Urinary bladder (tissue), 4 donors: ENCODE measurements around the gene UHRF2. TPM values are rescaled to one million over a fixed set of nuclear protein-coding genes. Genes with fewer than 3 reads are reported as not detected.

Experiments used
- DNase-seq: peaks from one replicate; pipeline ENCODE4 v3.0.0-alpha.2; 2015; ENCODE audit errors: extremely low spot score
- H3K27ac ChIP-seq: one replicate; pipeline ENCODE4 v1.5.1; 2013; ENCODE audit warnings: low read depth, mild to moderate bottlenecking, moderate library complexity
- H3K36me3 ChIP-seq: one replicate; pipeline ENCODE4 v1.6.1; 2013; ENCODE audit warnings: mild to moderate bottlenecking, moderate library complexity; ENCODE audit not compliant: insufficient read depth
- H3K4me1 ChIP-seq: one replicate; pipeline ENCODE4 v1.6.1; 2013; ENCODE audit warnings: mild to moderate bottlenecking, moderate library complexity; ENCODE audit not compliant: insufficient read depth
- H3K4me3 ChIP-seq: one replicate; pipeline ENCODE4 v1.5.1; 2013; ENCODE audit warnings: low read depth, low read length
- WGBS: extraction: QIAGEN DNeasy Blood & Tissue Kit; methylation state at CpG from one replicate; pipeline ENCODE4 v1.1.7; 2013; 5-methylcytosine and 5-hydroxymethylcytosine counted together
- polyA plus RNA-seq: library from polyadenylated mRNA; stranded (reverse); fragments of 200-250 nt; gene quantifications from one replicate; pipeline ENCODE4 v1.2.3, GENCODE V29; 2013
- total RNA-seq: library from RNA; depleted of rRNA; stranded (reverse); fragments of >200 nt; gene quantifications from one replicate; pipeline ENCODE4 v1.2.3, GENCODE V29; 2014
- donor health status: healthy with polysubstance abuse.
- donor health status: healthy.

Gene UHRF2
- total and polyA plus RNA-seq, 2 donors: 22.3 to 117 TPM

- Histone ChIP-seq H3K4me3 (peak overlapping the region; percentile 100), H3K4me1 (peaks cover 4% of the 10 kb centered on the region), H3K36me3 (no peaks in the 10 kb centered on the region), H3K27ac (peak overlapping the region; percentile 89)
- no peak for DNase-seq
- under 1% methylated on average over 92 of the region's 92 CpGs for WGBS
Measured at GRCh38 chr9:6413365-6414246, 607 bp downstream of the UHRF2 start.

GRCh38 chr9:6414247-6414641 lies 1.2 kb downstream of the UHRF2 start:
- H3K4me1 ChIP-seq: peaks cover 4% of the 10 kb centered on the region
- WGBS: under 1% methylated on average over 11 of the region's 11 CpGs
- no peak overlapping the region for H3K27ac ChIP-seq
- H3K36me3 ChIP-seq: no peaks in the 10 kb centered on the region
- peak overlapping the region; percentile 100 for H3K4me3 ChIP-seq
- no peak for DNase-seq

GRCh38 chr9:6415266-6415665 lies 2.3 kb downstream of the UHRF2 start:
- DNase-seq: no peak
- peaks cover 4% of the 10 kb centered on the region for H3K4me1 ChIP-seq
- no peak overlapping the region for H3K4me3 ChIP-seq
- no peaks in the 10 kb centered on the region for H3K36me3 ChIP-seq
- H3K27ac ChIP-seq: no peak overlapping the region
- 69% methylated on average over 5 of the region's 5 CpGs for WGBS

GRCh38 chr9:6417186-6417585 lies 4.2 kb downstream of the UHRF2 start:
- no peak for DNase-seq
- H3K4me3 ChIP-seq: no peak overlapping the region
- no peaks in the 10 kb centered on the region for H3K36me3 ChIP-seq
- H3K4me1 ChIP-seq: peaks cover 4% of the 10 kb centered on the region
- WGBS: 58% methylated on average over 3 of the region's 3 CpGs
- no peak overlapping the region for H3K27ac ChIP-seq

GRCh38 chr9:6418764-6419163 lies 5.8 kb downstream of the UHRF2 start:
- no peaks in the 10 kb centered on the region for H3K36me3 ChIP-seq
- 83% methylated on average over 3 of the region's 3 CpGs for WGBS
- H3K4me3 ChIP-seq: no peak overlapping the region
- DNase-seq: no peak
- peaks cover 4% of the 10 kb centered on the region for H3K4me1 ChIP-seq
- no peak overlapping the region for H3K27ac ChIP-seq

- Histone ChIP-seq H3K4me3 (no peak overlapping the region), H3K36me3 (no peaks in the 10 kb centered on the region), H3K4me1 (no peaks in the 10 kb centered on the region), H3K27ac (no peak overlapping the region)
- DNase-seq: no peak
- WGBS: 70% methylated on average over 1 of the region's 1 CpG
Measured at GRCh38 chr9:6424940-6425339, 11.9 kb downstream of the UHRF2 start.

GRCh38 chr9:6426117-6426516 lies 13.1 kb downstream of the UHRF2 start:
- no peak overlapping the region for H3K27ac ChIP-seq
- no peak overlapping the region for H3K4me3 ChIP-seq
- 80% methylated on average over 2 of the region's 2 CpGs for WGBS
- H3K36me3 ChIP-seq: no peaks in the 10 kb centered on the region
- no peaks in the 10 kb centered on the region for H3K4me1 ChIP-seq
- DNase-seq: no peak

- 88% methylated on average over 11 of the region's 11 CpGs for WGBS
- H3K36me3 ChIP-seq: no peaks in the 10 kb centered on the region
- no peak overlapping the region for H3K27ac ChIP-seq
- H3K4me1 ChIP-seq: no peaks in the 10 kb centered on the region
- DNase-seq: no peak
- H3K4me3 ChIP-seq: no peak overlapping the region
Measured at GRCh38 chr9:6428940-6429889, 16.2 kb downstream of the UHRF2 start.

- DNase-seq: no peak
- no peaks in the 10 kb centered on the region for H3K4me1 ChIP-seq
- H3K27ac ChIP-seq: no peak overlapping the region
- no peak overlapping the region for H3K4me3 ChIP-seq
- no peaks in the 10 kb centered on the region for H3K36me3 ChIP-seq
Measured at GRCh38 chr9:6431038-6431437, 18.0 kb downstream of the UHRF2 start.

- Histone ChIP-seq H3K36me3 (no peaks in the 10 kb centered on the region), H3K4me1 (no peaks in the 10 kb centered on the region), H3K27ac (no peak overlapping the region), H3K4me3 (no peak overlapping the region)
- no peak for DNase-seq
- 90% methylated on average over 2 of the region's 2 CpGs for WGBS
Measured at GRCh38 chr9:6433410-6433809, 20.4 kb downstream of the UHRF2 start.

- WGBS: 72% methylated on average over 9 of the region's 9 CpGs
- no peaks in the 10 kb centered on the region for H3K36me3 ChIP-seq
Measured at GRCh38 chr9:6439051-6439703, 26.2 kb downstream of the UHRF2 start.

GRCh38 chr9:6440405-6440804 lies 27.4 kb downstream of the UHRF2 start:
- H3K27ac ChIP-seq: no peak overlapping the region
- WGBS: 37% methylated on average over 3 of the region's 3 CpGs
- DNase-seq: no peak
- no peak overlapping the region for H3K4me3 ChIP-seq
- H3K36me3 ChIP-seq: no peaks in the 10 kb centered on the region
- H3K4me1 ChIP-seq: no peaks in the 10 kb centered on the region

More at GRCh38 chr9:6439051-6439703, 26.2 kb downstream of the UHRF2 start:
- H3K4me1 ChIP-seq: no peaks in the 10 kb centered on the region
- DNase-seq: no peak
- H3K27ac ChIP-seq: no peak overlapping the region
- H3K4me3 ChIP-seq: no peak overlapping the region

- 82% methylated on average over 1 of the region's 1 CpG for WGBS
- Histone ChIP-seq H3K36me3 (no peaks in the 10 kb centered on the region), H3K27ac (no peak overlapping the region), H3K4me3 (no peak overlapping the region), H3K4me1 (no peaks in the 10 kb centered on the region)
- no peak for DNase-seq
Measured at GRCh38 chr9:6441269-6441668, 28.3 kb downstream of the UHRF2 start.
